BJ (cell line): ENCODE results near the gene NPPA. TPM values are rescaled to one million over a fixed set of nuclear protein-coding genes. Genes with fewer than 3 reads are reported as not detected.

Source experiments
- CTCF ChIA-PET: fragments of 350-600 bp; formaldehyde crosslinking; extraction: SDS; loops from one replicate; lab custom pipeline; 2021; ENCODE audit warnings: antibody characterized with exemption, inconsistent platforms; lab: Yijun Ruan, JAX
- POLR2A ChIA-PET: fragments of 300-600 bp; sonication (Branson Sonifier 250); formaldehyde crosslinking; extraction: SDS; loops from one replicate; lab custom pipeline; 2021; ENCODE audit warnings: antibody characterized with exemption; lab: Charles Lee
- DNase-seq: peaks from one replicate; pipeline ENCODE4 v3.0.0-alpha.2; 2011; ENCODE audit warnings: low read depth
- H3K27me3 ChIP-seq: 2 replicates; pipeline ENCODE4 v1.6.0; 2011; ENCODE audit warnings: low read length; ENCODE audit not compliant: control insufficient read depth, insufficient read depth
- H3K36me3 ChIP-seq: 2 replicates; pipeline ENCODE4 v1.5.1; 2011; ENCODE audit warnings: low read length; ENCODE audit not compliant: control insufficient read depth, insufficient read depth
- H3K4me3 ChIP-seq: 2 replicates; pipeline ENCODE4 v1.5.1; 2011; ENCODE audit warnings: low read depth, mild to moderate bottlenecking, control low read depth, low read length
- polyA plus RNA-seq: library from polyadenylated mRNA; depleted of rRNA; stranded (reverse); fragments of >200 nt; gene quantifications from 2 replicates; pipeline ENCODE4 v1.2.3, GENCODE V29; 2011
- TF ChIP-seq, protein P1 (sequence below): IDR thresholded peaks from 2 replicates; pipeline ENCODE4 v1.5.1; 2011; ENCODE audit warnings: low read depth, mild to moderate bottlenecking, control low read depth, inconsistent platforms, low read length, moderate library complexity; ENCODE audit not compliant: insufficient read depth

Gene NPPA
- polyA plus RNA-seq, 1 experiment, result not detected

GRCh38 chr1:11882814-11883538, 35.4 kb upstream of the NPPA start:
- no peak for DNase-seq
- TF ChIP-seq, protein P1, sequence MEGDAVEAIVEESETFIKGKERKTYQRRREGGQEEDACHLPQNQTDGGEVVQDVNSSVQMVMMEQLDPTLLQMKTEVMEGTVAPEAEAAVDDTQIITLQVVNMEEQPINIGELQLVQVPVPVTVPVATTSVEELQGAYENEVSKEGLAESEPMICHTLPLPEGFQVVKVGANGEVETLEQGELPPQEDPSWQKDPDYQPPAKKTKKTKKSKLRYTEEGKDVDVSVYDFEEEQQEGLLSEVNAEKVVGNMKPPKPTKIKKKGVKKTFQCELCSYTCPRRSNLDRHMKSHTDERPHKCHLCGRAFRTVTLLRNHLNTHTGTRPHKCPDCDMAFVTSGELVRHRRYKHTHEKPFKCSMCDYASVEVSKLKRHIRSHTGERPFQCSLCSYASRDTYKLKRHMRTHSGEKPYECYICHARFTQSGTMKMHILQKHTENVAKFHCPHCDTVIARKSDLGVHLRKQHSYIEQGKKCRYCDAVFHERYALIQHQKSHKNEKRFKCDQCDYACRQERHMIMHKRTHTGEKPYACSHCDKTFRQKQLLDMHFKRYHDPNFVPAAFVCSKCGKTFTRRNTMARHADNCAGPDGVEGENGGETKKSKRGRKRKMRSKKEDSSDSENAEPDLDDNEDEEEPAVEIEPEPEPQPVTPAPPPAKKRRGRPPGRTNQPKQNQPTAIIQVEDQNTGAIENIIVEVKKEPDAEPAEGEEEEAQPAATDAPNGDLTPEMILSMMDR, result no peak
- no peaks in the 10 kb centered on the region for H3K36me3 ChIP-seq
- no peaks in the 10 kb centered on the region; the same call in 1 of the 2 replicates for H3K27me3 ChIP-seq
- no peak overlapping the region for H3K4me3 ChIP-seq
- POLR2A ChIA-PET, result no interaction called here
- CTCF ChIA-PET, result interaction anchor here (0.9 to 1.2 kb wide), 5 partner anchors 10 to 44 kb away, joined by 3 to 5 read pairs (median 4); no protein-coding TSS in a partner anchor

GRCh38 chr1:11881749-11882441, 34.3 kb upstream of the NPPA start:
- peaks cover 2% of the 10 kb centered on the region; the same call in 1 of the 2 replicates for H3K27me3 ChIP-seq
- TF ChIP-seq, protein P1, result no peak
- DNase-seq, result no peak
- CTCF ChIA-PET, result interaction anchor here (0.9 to 1.2 kb wide), 7 partner anchors 11 to 149 kb away, joined by 3 to 5 read pairs (median 3); no protein-coding TSS in a partner anchor
- H3K4me3 ChIP-seq, result no peak overlapping the region
- POLR2A ChIA-PET, result no interaction called here
- H3K36me3 ChIP-seq, result no peaks in the 10 kb centered on the region

GRCh38 chr1:11880911-11881748, 33.5 kb upstream of the NPPA start:
- Histone ChIP-seq H3K36me3 (no peaks in the 10 kb centered on the region), H3K4me3 (no peak overlapping the region), H3K27me3 (peaks cover 2% of the 10 kb centered on the region; the same call in 1 of the 2 replicates)
- TF ChIP-seq, protein P1, result no peak
- DNase-seq, result no peak
- POLR2A ChIA-PET, result no interaction called here
- CTCF ChIA-PET, result interaction anchor here (0.9 to 1.2 kb wide), 3 partner anchors 12 to 150 kb away, joined by 3 to 4 read pairs (median 3); no protein-coding TSS in a partner anchor

GRCh38 chr1:11880181-11880575, 32.6 kb upstream of the NPPA start:
- ChIA-PET CTCF (interaction anchor here (1.2 kb wide), 1 partner anchor 13 kb away, joined by 4 read pairs; no protein-coding TSS in a partner anchor), POLR2A (no interaction called here)
- DNase-seq, result no peak
- no peak overlapping the region for H3K4me3 ChIP-seq
- H3K27me3 ChIP-seq, result peaks cover 2% of the 10 kb centered on the region; the same call in 1 of the 2 replicates
- H3K36me3 ChIP-seq, result no peaks in the 10 kb centered on the region
- TF ChIP-seq, protein P1, result no peak
